ENCODE measurements around the gene EXOC6B.
A peak's percentile ranks its signal among the peaks of the same experiment; 100 is the strongest.

Gene EXOC6B

DNA sequence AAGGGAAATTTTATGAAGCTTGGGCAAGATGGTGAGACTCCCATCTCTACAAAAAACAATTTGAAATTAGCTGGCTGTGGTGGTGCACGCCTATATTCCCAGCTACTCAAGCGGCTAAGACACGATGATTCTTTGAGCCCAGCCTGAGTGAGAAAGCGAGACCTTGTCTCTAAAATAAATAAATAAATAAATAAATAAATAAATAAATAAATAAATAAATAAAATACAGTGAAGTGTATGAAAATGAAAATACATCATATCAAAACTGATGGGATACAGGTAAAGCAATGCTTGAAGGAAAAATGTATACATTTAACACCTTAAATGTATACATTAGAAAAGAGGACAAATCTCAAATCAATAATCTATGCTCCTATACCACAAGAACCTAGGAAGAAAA is 15.7 kb downstream of the EXOC6B start (continued):
- TF ChIP-seq ZNF513 (tag by site-specific recombination; IDR thresholded peaks at IDR 0.05) (no peak), ZNF623 (tag by site-specific recombination; IDR thresholded peaks at IDR 0.05) (peak; percentile 81), ZNF280C (tag by site-specific recombination; IDR thresholded peaks at IDR 0.05) (no peak), ZBTB8A (tag by site-specific recombination; IDR thresholded peaks at IDR 0.05) (peak; percentile 81), ZNF704 (tag by site-specific recombination; IDR thresholded peaks at IDR 0.05) (no peak), ZNF341 (tag by site-specific recombination; IDR thresholded peaks at IDR 0.05; ENCODE audit: low read depth) (0 out of 2 replicates have a peak, but pooled peaks have one; percentile 36), ZNF530 (tag by site-specific recombination; IDR thresholded peaks at IDR 0.05; ENCODE audit: low read depth) (0 out of 2 replicates have a peak, but pooled peaks have one; percentile 31), REST (tag by site-specific recombination; IDR thresholded peaks at IDR 0.05) (peak; percentile 82), ZNF292 (tag by site-specific recombination; IDR thresholded peaks at IDR 0.05; ENCODE audit: borderline replicate concordance, low read depth) (peak; percentile 90; the same call in 1 of the 2 replicates), GFI1B (tag by site-specific recombination; IDR thresholded peaks at IDR 0.05) (0 out of 2 replicates have a peak, but pooled peaks have one; percentile 25)

- CTCF ChIA-PET, result interaction anchor here (0.9 kb wide), 1 partner anchor 54 kb away, joined by 4 read pairs; no protein-coding TSS in a partner anchor
- no peak overlapping the region for H3K27ac ChIP-seq (ENCODE audit: extremely low read depth, low read depth, low read length)
- H3K36me3 ChIP-seq (ENCODE audit: control insufficient read depth in 2 of 2, insufficient read depth in 1 of 2, low read length in 2 of 2), result peaks cover 0 to 5% of the 10 kb centered on the region in 2 experiments; a peak in 1 of 3 replicates
- TF ChIP-seq SETDB1 (IDR thresholded peaks at IDR 0.05; ENCODE audit: insufficient read length, low read length) (peak; percentile 83), MZF1 (tag by site-specific recombination; IDR thresholded peaks at IDR 0.05; ENCODE audit: borderline replicate concordance) (no peak)
- peaks cover 3% of the 10 kb centered on the region; the same call in 1 of the 2 replicates for H3K9me3 ChIP-seq (ENCODE audit: control insufficient read depth, insufficient read depth, low read depth, low read length)
- POLR2A ChIA-PET, result no interaction called here
- no peak overlapping the region for H3K4me3 ChIP-seq (ENCODE audit: low read depth, low read length)
- H3K4me1 ChIP-seq (ENCODE audit: control insufficient read depth, insufficient read depth, low read length), result no peaks in the 10 kb centered on the region
Observed at GRCh38 chr2:72809095-72809494, 16.7 kb downstream of the EXOC6B start.

GRCh38 chr2:72806280-72806945 is 19.4 kb downstream of the EXOC6B start:
- H3K27ac ChIP-seq (ENCODE audit: extremely low read depth, low read depth, low read length), result no peak overlapping the region
- H3K36me3 ChIP-seq (ENCODE audit: control insufficient read depth in 2 of 2, insufficient read depth in 1 of 2, low read length in 2 of 2), result peaks cover 0 to 5% of the 10 kb centered on the region in 2 experiments; a peak in 1 of 3 replicates
- CTCF ChIA-PET, result interaction anchor here (0.6 to 0.9 kb wide), 4 partner anchors 9 to 343 kb away, joined by 3 to 4 read pairs (median 3); no protein-coding TSS in a partner anchor
- H3K4me1 ChIP-seq (ENCODE audit: control insufficient read depth, insufficient read depth, low read length), result no peaks in the 10 kb centered on the region
- no peak overlapping the region for H3K4me3 ChIP-seq (ENCODE audit: low read depth, low read length)
- H3K9me3 ChIP-seq (ENCODE audit: control insufficient read depth, insufficient read depth, low read depth, low read length), result peaks cover 3% of the 10 kb centered on the region; the same call in 1 of the 2 replicates
- POLR2A ChIA-PET, result no interaction called here
- TF ChIP-seq ZNF175 (tag by site-specific recombination; IDR thresholded peaks at IDR 0.05), result no peak
- TF ChIP-seq WT1 (tag by site-specific recombination; IDR thresholded peaks at IDR 0.05), result no peak
- no peak for TF ChIP-seq ZNF16 (tag by site-specific recombination; IDR thresholded peaks at IDR 0.05; ENCODE audit: low read depth)
